ENCODE results near the gene PNPLA4. TPM values are rescaled to one million over a fixed set of nuclear protein-coding genes. Genes with fewer than 3 reads are reported as not detected.

PNPLA4 gene
- total RNA-seq, 1 donor from 2014 or later = 40.0 TPM

DNA sequence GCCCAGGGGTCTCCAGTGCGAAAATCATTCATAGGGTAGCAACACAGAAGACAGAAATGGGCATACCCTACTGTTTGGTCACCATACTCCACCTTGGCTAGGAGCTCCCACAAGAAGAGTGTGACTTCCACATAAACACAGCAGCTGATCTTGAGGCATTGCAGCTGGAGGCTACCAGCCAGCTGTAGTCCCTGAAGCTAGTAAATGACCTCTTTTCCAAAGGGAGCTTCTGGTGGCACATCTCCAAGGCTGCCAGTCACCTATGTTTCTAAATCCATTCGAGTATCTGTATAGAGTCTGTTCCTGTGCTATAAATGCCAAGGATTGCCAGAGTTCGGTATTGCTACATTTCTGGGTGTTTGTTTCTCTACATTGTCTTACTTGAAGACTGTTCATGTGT, 21.3 kb upstream of the PNPLA4 start:
- Histone ChIP-seq H3K9me3 (ENCODE audit: low read depth) (no peaks in the 10 kb centered on the region), H3K27me3 (no peaks in the 10 kb centered on the region), H3K79me2 (ENCODE audit: low read depth) (no peaks in the 10 kb centered on the region), H3K4me1 (no peaks in the 10 kb centered on the region), H3K27ac (no peak overlapping the region), H3F3A (ENCODE audit: low read depth) (no peaks in the 10 kb centered on the region), H4K20me1 (ENCODE audit: low read depth) (no peaks in the 10 kb centered on the region), H3K36me3 (no peaks in the 10 kb centered on the region), H3K4me3 (no peak overlapping the region), H3K4me2 (no peak overlapping the region), H2AFZ (replicated peaks) (no peak overlapping the region), H3K9ac (no peak overlapping the region)
- no peaks in the 10 kb centered on the region for H3K27me3 Mint-ChIP-seq (ENCODE audit: insufficient read depth, low read depth)
- TF ChIP-seq, protein P1, sequence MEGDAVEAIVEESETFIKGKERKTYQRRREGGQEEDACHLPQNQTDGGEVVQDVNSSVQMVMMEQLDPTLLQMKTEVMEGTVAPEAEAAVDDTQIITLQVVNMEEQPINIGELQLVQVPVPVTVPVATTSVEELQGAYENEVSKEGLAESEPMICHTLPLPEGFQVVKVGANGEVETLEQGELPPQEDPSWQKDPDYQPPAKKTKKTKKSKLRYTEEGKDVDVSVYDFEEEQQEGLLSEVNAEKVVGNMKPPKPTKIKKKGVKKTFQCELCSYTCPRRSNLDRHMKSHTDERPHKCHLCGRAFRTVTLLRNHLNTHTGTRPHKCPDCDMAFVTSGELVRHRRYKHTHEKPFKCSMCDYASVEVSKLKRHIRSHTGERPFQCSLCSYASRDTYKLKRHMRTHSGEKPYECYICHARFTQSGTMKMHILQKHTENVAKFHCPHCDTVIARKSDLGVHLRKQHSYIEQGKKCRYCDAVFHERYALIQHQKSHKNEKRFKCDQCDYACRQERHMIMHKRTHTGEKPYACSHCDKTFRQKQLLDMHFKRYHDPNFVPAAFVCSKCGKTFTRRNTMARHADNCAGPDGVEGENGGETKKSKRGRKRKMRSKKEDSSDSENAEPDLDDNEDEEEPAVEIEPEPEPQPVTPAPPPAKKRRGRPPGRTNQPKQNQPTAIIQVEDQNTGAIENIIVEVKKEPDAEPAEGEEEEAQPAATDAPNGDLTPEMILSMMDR (IDR thresholded peaks at IDR 0.05) = no peak
- TF ChIP-seq EZH2phosphoT487 (IDR thresholded peaks at IDR 0.05) (no peak), EZH2 (IDR thresholded peaks at IDR 0.05) (no peak)
- DNase-seq (ENCODE audit: low spot score) = no peak
- no peak overlapping the region for H3K4me3 Mint-ChIP-seq
- H3K9me3 Mint-ChIP-seq = no peaks in the 10 kb centered on the region
- no peaks in the 10 kb centered on the region for H3K4me1 Mint-ChIP-seq
- H3K27ac Mint-ChIP-seq = no peak overlapping the region
- H3K36me3 Mint-ChIP-seq = no peaks in the 10 kb centered on the region

DNA sequence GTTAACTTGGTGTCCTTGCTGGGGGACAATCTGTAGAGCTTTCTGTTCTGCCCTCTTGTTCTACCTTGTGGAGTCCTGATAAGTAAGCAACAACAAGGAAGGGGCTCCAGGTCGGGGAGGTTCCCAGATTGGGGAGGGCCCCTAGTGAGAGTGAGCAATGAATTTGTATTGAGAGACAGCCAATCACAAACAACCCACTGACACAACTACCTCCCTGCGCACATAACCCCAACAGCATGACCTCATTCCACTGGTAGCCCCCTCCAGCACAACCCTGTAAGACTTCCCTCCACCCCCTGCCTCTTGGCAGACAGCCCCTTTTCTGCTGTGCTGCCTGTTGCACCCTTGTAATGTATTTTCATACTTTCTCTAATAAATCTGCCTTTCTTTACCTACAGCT, 19.7 kb upstream of the PNPLA4 start:
- Histone ChIP-seq H3K27me3 (no peaks in the 10 kb centered on the region), H4K20me1 (ENCODE audit: low read depth) (no peaks in the 10 kb centered on the region), H3K4me2 (no peak overlapping the region), H3K4me3 (no peak overlapping the region), H2AFZ (replicated peaks) (no peak overlapping the region), H3K79me2 (ENCODE audit: low read depth) (no peaks in the 10 kb centered on the region), H3K9me3 (ENCODE audit: low read depth) (no peaks in the 10 kb centered on the region), H3K36me3 (no peaks in the 10 kb centered on the region), H3K27ac (no peak overlapping the region), H3K9ac (no peak overlapping the region), H3K4me1 (no peaks in the 10 kb centered on the region), H3F3A (ENCODE audit: low read depth) (no peaks in the 10 kb centered on the region)
- Mint-ChIP-seq H3K27ac (no peak overlapping the region), H3K4me1 (no peaks in the 10 kb centered on the region), H3K9me3 (no peaks in the 10 kb centered on the region), H3K27me3 (ENCODE audit: insufficient read depth, low read depth) (no peaks in the 10 kb centered on the region), H3K36me3 (no peaks in the 10 kb centered on the region), H3K4me3 (no peak overlapping the region)
- TF ChIP-seq, protein P1 (IDR thresholded peaks at IDR 0.05) = no peak
- no peak for TF ChIP-seq EZH2 (IDR thresholded peaks at IDR 0.05)
- TF ChIP-seq EZH2phosphoT487 (IDR thresholded peaks at IDR 0.05) = no peak
- no peak for DNase-seq (ENCODE audit: low spot score)

DNA sequence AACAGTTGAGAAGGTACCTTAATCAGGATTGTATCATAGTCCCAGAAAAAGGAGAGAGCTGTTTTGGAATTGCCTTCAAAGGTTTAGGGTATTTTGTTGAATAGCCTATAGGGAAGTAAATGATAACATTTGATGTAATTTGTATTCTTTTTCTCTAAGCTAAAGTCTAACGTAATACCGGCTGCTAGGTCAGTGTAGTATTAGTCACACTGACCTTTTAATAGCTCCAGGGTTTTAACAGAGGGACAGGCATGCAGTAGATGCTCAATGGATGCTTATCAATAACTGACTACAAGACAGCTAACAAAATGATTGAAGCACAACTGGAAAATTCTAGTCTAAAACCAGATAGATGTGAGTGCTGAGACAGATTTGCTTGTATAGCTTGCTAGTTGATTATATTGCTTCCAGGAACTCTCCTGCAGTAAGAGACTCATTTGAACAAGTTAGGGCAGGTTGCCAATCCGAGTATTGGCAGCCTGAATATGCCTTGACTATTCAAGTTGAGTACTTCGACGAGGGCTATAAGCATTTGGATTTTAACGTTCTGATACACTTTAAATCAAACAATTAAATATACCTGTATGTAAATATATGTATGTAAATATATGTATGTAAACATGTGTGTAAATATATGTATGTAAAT, 16.5 kb upstream of the PNPLA4 start:
- Histone ChIP-seq H2AFZ (replicated peaks) (no peak overlapping the region), H3F3A (ENCODE audit: low read depth) (no peaks in the 10 kb centered on the region), H3K36me3 (no peaks in the 10 kb centered on the region), H3K4me3 (no peak overlapping the region), H4K20me1 (ENCODE audit: low read depth) (no peaks in the 10 kb centered on the region), H3K79me2 (ENCODE audit: low read depth) (no peaks in the 10 kb centered on the region), H3K9ac (no peak overlapping the region), H3K4me1 (no peaks in the 10 kb centered on the region), H3K27ac (no peak overlapping the region), H3K4me2 (no peak overlapping the region), H3K27me3 (no peaks in the 10 kb centered on the region), H3K9me3 (ENCODE audit: low read depth) (no peaks in the 10 kb centered on the region)
- H3K4me1 Mint-ChIP-seq = no peaks in the 10 kb centered on the region
- H3K36me3 Mint-ChIP-seq = no peaks in the 10 kb centered on the region
- H3K9me3 Mint-ChIP-seq = no peaks in the 10 kb centered on the region
- no peak for DNase-seq (ENCODE audit: low spot score)
- H3K27me3 Mint-ChIP-seq (ENCODE audit: insufficient read depth, low read depth) = no peaks in the 10 kb centered on the region
- H3K27ac Mint-ChIP-seq = no peak overlapping the region
- no peak overlapping the region for H3K4me3 Mint-ChIP-seq
- TF ChIP-seq EZH2 (IDR thresholded peaks at IDR 0.05) = no peak
- no peak for TF ChIP-seq EZH2phosphoT487 (IDR thresholded peaks at IDR 0.05)
- TF ChIP-seq, protein P1 (IDR thresholded peaks at IDR 0.05) = no peak

All from neural progenitor cell (in vitro differentiated cells).